Adipose tissue (tissue), 3 donors: ENCODE results near the gene KRT33A. TPM values are rescaled to one million over a fixed set of nuclear protein-coding genes. Genes with fewer than 3 reads are reported as not detected.
"Not testable (repeated sequence)": the region's sequence is repeated elsewhere in the genome, so short reads cannot be mapped to it uniquely, and the experiment has no call there.

Experiments used
- H3K27ac ChIP-seq: one replicate; pipeline ENCODE4 v1.5.1; 2013; ENCODE audit warnings: low read depth, low read length
- WGBS, 3 donors: extraction: QIAGEN DNeasy Blood & Tissue Kit; methylation state at CpG; one replicate each; pipeline ENCODE4 v1.1.7; 2013; 5-methylcytosine and 5-hydroxymethylcytosine counted together
- polyA plus RNA-seq, 3 donors: library from polyadenylated mRNA; stranded (reverse); fragments of 200-250 nt; gene quantifications; one replicate each; pipeline ENCODE4 v1.2.3, GENCODE V29; 2013
- donor health status: healthy with polysubstance abuse.
- donor health status: Bipolar disorder and iron deficiency.
- donor health status: healthy.

The KRT33A gene
- not detected for polyA plus RNA-seq

DNA sequence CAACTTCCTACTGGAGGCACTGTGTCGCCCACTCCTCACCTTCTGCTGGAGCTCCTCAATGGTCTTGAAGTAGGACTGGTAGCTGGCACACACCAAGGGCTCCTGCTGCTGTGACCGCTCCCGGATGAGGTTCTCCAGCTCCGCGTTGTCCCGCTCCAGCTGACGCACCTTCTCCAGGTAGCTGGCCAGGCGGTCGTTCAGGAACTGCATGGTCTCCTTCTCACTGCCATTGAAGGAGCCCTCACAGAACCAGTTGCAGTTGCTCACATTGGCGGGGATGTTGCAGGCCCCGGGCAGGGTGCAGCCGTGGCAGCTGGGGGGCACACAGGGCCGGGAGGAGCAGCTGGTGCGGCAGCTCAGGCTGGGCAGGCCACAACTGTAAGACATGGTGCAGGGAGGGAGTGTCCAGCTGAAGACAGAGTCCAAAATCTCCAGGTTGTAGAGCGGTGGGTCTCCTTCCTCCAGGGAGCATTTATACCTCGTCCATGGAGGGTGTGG, at the start of gene KRT33A:
Gene KRT33A (minus strand): TSS at position 448 of the 498 bp plus-strand sequence. CDS start 61 bp downstream, at position 387.
- WGBS, 3 donors: 79 to 92% (median 91%) methylated on average over 14 to 16 of the region's 16 CpGs
- not testable (repeated sequence) for H3K27ac ChIP-seq

GRCh38 chr17:41396996-41397660, 46.5 kb upstream of the KRT33A start, which contains the start of gene KRT31:
TSS of gene KRT31 (minus strand) at chr17:41397608. CDS start at chr17:41397539, 69 bp downstream.
- WGBS, 3 donors: 87 to 90% (median 88%) methylated on average over 16 of the region's 16 CpGs
- H3K27ac ChIP-seq: no peak within 1 kb of the TSS

DNA sequence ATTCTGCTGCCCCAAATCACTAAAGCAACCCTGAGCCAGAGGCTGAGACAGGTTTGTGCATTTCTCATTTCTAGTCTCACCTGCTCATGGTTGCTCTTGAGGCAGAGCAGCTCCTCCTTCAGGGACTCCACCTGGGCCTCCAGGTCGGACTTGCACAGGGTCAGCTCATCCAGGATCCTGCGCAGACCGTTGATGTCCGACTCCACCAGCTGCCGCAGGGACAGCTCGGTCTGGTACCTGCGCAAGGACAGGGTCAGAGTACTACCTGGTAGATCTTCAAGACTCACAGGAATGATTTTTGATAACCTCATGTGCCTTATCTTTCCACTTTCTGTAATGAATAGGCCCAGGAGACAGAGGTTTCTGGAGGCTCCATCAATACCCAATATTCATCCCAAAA, 45.7 kb upstream of the KRT33A start:
- WGBS, 3 donors: 86 to 95% (median 95%) methylated on average over 7 of the region's 7 CpGs
- no peak overlapping the region for H3K27ac ChIP-seq

GRCh38 chr17:41395611-41396010, 45.0 kb upstream of the KRT33A start:
- 86 to 93% (median 92%) methylated on average over 1 of the region's 1 CpG for WGBS, 3 donors
- no peak overlapping the region for H3K27ac ChIP-seq

GRCh38 chr17:41395044-41395443, 44.4 kb upstream of the KRT33A start:
- not testable (repeated sequence) for H3K27ac ChIP-seq
- 78 to 89% (median 83%) methylated on average over 7 to 12 of the region's 12 CpGs for WGBS, 3 donors

DNA sequence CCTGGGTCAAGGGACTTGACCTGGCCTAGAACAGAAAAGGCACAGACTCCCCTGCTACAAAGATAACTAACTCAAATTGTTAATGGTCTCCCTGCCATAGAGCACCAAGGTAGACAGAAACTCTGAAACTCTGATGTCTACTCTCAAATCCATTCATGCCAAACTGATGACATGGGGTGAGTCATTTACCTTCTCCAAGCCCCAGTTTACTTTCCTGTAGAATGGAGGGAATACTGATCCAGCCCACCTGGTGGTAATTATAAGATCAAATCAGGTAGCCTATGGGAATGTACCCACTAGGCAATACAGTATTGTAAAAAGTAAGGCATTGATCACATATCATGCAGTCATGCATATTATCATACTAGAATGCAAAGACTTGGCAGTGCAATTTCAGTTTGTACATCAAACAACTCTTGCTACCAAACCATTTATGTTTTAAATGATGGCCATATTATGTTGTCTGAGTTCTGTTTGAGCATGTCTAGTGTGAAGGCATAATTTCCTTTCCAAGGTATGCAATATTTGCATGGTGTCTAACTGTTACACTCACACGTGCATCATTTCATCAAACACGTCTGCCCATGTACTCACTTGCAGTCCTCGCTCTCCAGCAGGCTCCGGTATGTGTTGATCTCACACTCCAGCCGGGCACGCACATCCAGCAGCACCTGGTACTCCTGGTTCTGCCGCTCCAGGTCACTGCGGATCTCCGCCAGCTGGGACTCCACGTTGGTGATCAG, 43.8 kb upstream of the KRT33A start:
- WGBS, 3 donors: 76 to 92% (median 91%) methylated on average over 10 of the region's 10 CpGs
- H3K27ac ChIP-seq: no peak overlapping the region

DNA sequence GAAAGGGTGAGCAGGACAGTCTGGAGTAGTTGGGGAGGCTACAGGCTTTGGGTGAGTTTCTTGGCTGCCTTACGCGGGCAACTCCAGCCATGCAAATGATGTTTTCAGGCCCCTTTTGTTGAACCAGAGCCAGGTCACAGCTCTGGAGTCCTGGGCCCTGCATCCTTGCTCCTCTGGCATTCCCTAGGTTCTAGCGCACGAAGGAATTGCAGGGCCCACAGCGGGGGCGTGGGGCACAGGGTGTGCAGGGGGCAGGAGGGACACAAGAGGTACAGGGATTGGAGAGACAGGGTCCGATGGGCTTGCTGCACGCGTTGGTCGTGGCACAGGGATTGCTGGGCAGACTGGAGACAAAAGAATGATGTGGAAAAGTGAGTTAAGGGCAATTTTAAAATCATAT, 43.2 kb upstream of the KRT33A start:
- 82 to 88% (median 83%) methylated on average over 10 of the region's 10 CpGs for WGBS, 3 donors
- no peak overlapping the region for H3K27ac ChIP-seq

DNA sequence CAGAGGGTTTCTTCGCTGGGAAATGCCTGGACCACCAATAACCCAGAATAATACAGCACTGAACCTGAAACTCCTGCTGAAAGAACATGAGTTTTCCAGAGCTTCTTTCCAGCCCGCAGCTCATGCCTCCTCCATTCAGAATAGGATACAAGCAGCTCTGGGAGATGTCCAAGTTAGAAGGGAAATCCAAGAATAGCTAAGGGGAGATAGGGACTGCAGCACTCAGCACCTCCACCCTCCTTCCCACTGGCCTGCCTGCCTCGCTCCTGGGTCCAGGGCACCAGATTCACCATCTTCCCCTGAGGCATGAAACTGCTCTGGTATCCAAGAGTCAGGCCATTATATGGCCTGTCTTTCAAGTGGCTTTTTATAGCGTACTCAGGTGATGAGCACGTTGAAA, 42.7 kb upstream of the KRT33A start:
- H3K27ac ChIP-seq: no peak overlapping the region
- WGBS, 3 donors: 59 to 70% (median 63%) methylated on average over 5 of the region's 5 CpGs

DNA sequence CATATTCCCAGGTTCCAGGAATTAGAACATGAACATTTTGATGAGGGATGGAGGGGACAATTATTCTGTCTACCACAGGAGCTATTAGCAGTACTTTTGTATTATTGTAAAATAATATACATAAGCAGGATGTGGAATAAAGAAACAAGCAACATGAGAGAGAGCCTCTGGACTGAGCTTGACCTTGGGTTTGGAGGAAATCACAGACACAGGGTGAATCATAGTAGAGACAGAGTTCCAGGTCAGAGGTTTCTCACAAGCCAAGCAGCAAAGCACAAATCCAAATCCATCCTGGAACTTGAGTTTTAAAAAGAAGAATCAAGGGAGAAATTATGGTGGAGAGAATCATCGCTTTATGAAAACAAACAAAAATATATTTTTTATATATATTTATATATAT, 41.6 kb upstream of the KRT33A start:
- H3K27ac ChIP-seq: no peak overlapping the region
- 87 to 98% (median 90%) methylated on average over 1 of the region's 1 CpG for WGBS, 3 donors

DNA sequence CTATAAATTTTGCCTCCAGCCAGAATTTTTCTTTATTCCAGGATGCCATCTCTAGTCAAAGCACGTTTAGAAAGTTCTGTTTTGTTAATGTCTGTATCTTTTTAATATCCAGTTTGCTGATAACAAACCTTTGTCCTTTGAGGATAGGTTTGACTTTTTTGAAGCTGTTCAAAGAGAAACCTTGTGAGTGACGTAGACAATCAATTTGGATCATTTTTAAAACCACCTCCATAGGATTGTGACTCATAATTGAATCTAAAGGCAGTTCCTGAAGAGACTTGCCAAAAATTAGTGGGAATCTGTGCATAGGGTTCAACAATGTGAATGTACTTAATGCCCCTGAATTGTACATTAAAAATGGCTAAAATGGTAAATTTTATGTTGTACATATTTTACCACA, 40.9 kb upstream of the KRT33A start:
- WGBS, 3 donors: 33 to 73% (median 65%) methylated on average over 2 of the region's 2 CpGs
- H3K27ac ChIP-seq: no peak overlapping the region

DNA sequence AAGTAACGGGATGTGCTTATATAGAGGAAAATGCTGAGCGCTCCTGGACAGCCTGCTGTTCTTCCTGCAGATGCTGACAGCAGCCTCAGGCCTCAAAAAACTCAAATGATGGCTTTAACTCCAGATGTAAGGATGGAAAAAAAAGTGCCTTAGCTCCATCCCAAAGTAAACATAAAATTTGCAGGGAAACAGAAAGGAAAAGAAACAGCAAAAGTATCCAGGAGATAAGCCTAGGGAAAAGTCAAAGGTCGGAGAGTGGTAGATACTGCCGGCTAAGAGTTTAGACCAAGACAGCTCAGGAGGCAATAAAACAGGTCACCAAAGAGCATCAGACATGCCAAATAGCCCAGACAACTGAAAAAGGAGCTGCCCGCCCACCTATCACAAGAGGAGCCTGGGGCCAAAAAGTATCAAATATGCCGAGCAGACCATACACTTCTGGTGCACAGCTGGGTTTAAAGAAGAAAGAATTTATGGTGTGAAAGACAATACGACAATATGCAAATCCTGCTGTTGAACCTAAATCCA, 39.8 kb upstream of the KRT33A start:
- no peak overlapping the region for H3K27ac ChIP-seq
- WGBS, 3 donors: 58 to 77% (median 67%) methylated on average over 7 of the region's 7 CpGs

GRCh38 chr17:41387670-41388069, 37.0 kb upstream of the KRT33A start:
- WGBS, 3 donors: 70 to 81% (median 78%) methylated on average over 4 of the region's 4 CpGs
- no peak overlapping the region for H3K27ac ChIP-seq

DNA sequence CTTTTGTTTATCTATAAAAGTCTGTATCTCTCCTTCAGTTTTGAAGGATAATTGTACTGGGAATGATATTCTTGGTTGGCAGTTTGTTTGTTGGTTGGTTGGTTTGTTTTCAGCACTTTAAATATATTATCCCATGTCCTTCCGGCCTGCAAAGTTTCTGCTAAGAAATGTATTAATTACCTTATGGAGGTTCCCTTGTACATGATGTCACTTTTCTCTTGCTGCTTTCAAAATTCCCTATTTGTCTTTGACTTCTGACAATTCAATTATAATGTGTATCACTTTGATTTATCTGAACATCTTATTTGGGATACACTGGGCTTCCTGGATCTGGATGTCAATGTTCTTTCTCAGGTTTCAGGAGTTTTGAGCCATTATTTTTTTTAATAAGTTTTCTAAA, 35.6 kb upstream of the KRT33A start:
- 94 to 100% (median 98%) methylated on average over 1 of the region's 1 CpG for WGBS, 3 donors
- no peak overlapping the region for H3K27ac ChIP-seq

DNA sequence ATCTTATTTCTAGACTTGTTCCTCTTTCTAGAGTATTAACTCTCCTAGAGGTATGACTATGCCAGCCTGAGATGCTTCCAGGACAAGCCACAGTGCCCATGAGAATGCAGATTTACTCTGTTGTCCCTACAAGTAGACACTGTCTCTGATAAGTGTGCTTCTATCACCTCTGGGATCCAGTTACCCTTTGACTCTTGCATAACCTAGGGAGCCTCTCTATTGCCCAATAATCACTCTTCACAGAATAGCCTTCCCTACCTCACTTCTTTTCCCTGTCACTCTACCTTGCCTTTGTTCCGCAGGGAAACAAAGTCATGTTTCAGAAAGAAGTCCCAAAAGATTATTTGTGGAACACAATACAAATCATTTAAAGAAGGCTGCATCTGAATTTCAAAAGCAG, 33.1 kb upstream of the KRT33A start:
- 85 to 94% (median 91%) methylated on average over 1 of the region's 1 CpG for WGBS, 3 donors
- no peak overlapping the region for H3K27ac ChIP-seq

GRCh38 chr17:41382394-41382793, 31.8 kb upstream of the KRT33A start:
- H3K27ac ChIP-seq: no peak overlapping the region
- 74 to 100% (median 96%) methylated on average over 1 of the region's 1 CpG for WGBS, 3 donors

GRCh38 chr17:41381943-41382342, 31.3 kb upstream of the KRT33A start, which contains the start of gene KRT34:
TSS of gene KRT34 (minus strand) at chr17:41382306. CDS start at chr17:41382246, 60 bp downstream.
- not testable (repeated sequence) for H3K27ac ChIP-seq
- 80 to 93% (median 92%) methylated on average over 13 of the region's 13 CpGs for WGBS, 3 donors

DNA sequence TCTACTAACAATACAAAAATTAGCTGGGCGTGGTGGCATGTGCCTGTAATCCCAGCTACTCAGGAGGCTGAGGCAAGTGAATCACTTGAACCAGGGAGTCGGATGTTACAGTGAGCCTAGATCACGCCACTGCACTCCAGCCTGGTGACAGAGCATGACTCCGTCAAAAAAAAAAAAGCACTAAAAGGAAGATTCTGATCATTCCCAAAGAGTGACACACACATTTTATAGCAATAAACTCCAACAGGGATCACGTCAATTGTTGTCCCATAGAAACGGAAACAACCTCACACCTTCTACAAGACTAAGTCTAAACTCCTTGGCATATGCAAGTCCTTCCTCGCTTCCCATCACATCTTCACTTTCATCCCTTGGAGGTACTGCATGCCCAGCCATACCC, 29.5 kb upstream of the KRT33A start:
- WGBS, 3 donors: 81 to 94% (median 89%) methylated on average over 7 of the region's 7 CpGs
- not testable (repeated sequence) for H3K27ac ChIP-seq

DNA sequence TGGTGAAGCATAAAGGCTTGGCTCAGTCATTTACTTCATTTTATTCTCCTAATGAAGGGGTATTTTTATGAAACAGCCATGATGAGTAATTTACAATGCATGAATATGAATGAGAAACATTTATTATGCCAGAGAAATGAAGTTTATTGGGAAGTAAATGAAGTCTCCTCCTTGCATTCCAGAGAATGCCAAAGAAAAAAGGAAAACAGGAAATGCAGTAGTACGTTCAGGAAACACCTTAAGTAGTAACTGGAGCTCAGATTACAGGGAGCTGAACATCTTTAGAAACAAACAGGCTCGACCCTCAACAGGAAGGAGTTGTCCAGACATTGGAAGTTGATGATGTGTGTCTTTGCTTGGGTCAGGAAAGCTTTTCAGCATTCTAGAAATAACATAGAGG, 26.9 kb upstream of the KRT33A start:
- no peak overlapping the region for H3K27ac ChIP-seq
- WGBS, 3 donors: 8 to 19% (median 15%) methylated on average over 2 of the region's 2 CpGs

- WGBS, 3 donors: 89 to 100% (median 94%) methylated on average over 1 of the region's 1 CpG
- no peak within 1 kb of the TSS for H3K27ac ChIP-seq
Observed at GRCh38 chr17:41369713-41370112, 19.1 kb upstream of the KRT33A start, which contains the start of gene KRT33B. TSS of gene KRT33B (minus strand) at chr17:41369813. CDS start at chr17:41369750, 63 bp downstream.
